Thoracic aorta (tissue), 2 donors: ENCODE results near the gene SPINK2. TPM values are rescaled to one million over a fixed set of nuclear protein-coding genes. Genes with fewer than 3 reads are reported as not detected.

Source experiments
- ATAC-seq: fragments of 150-250 bp; one replicate; pipeline ENCODE4 v1.8.0; 2017; ENCODE audit warnings: low read depth; ENCODE audit not compliant: insufficient number of reproducible peaks, low FRiP score
- DNase-seq: peaks from one replicate; pipeline ENCODE4 v3.0.0-alpha.2; 2020; ENCODE audit warnings: low spot score
- H3K27ac ChIP-seq, 2 donors: fragments of 200-600 bp; sonication (generic); 1 replicate in 1 of 2; 2 replicates in 1 of 2; pipeline ENCODE4 v1.5.1; 2016; ENCODE audit warnings: mild to moderate bottlenecking in 2 of 2, moderate library complexity in 2 of 2
- H3K27me3 ChIP-seq: fragments of 200-600 bp; sonication (generic); replicated peaks from 2 replicates; pipeline ENCODE4 v1.6.0; 2016; ENCODE audit warnings: mild to moderate bottlenecking; ENCODE audit not compliant: insufficient read depth
- H3K36me3 ChIP-seq: fragments of 200-600 bp; sonication (generic); one replicate; pipeline ENCODE4 v1.5.1; 2016
- H3K4me1 ChIP-seq, 2 donors: fragments of 200-600 bp; sonication (generic); 1 replicate in 1 of 2; 2 replicates in 1 of 2; pipeline versions ENCODE4 v1.5.1 to v1.6.0; 2016; ENCODE audit warnings: low read depth in 2 of 2, mild to moderate bottlenecking in 1 of 2; ENCODE audit not compliant: control insufficient read depth in 1 of 2
- H3K4me3 ChIP-seq: fragments of 200-600 bp; sonication (generic); 2 replicates; pipeline ENCODE4 v1.5.1; 2016; ENCODE audit warnings: mild to moderate bottlenecking
- H3K9me3 ChIP-seq: fragments of 200-600 bp; sonication (generic); 2 replicates; pipeline ENCODE4 v1.5.1; 2016
- CTCF ChIP-seq: fragments of 200-600 bp; sonication (generic); IDR thresholded peaks from one replicate; pipeline ENCODE4 v1.5.1; 2019; ENCODE audit warnings: antibody characterized with exemption
- total RNA-seq, 2 donors: library from RNA; depleted of rRNA; stranded (reverse); fragments of >200 nt; gene quantifications; one replicate each; pipeline versions ENCODE4 v1.1.0 to v1.2.3, GENCODE V29; 2016

Gene SPINK2
- total RNA-seq, 2 donors from 2014 or later = not detected

DNA sequence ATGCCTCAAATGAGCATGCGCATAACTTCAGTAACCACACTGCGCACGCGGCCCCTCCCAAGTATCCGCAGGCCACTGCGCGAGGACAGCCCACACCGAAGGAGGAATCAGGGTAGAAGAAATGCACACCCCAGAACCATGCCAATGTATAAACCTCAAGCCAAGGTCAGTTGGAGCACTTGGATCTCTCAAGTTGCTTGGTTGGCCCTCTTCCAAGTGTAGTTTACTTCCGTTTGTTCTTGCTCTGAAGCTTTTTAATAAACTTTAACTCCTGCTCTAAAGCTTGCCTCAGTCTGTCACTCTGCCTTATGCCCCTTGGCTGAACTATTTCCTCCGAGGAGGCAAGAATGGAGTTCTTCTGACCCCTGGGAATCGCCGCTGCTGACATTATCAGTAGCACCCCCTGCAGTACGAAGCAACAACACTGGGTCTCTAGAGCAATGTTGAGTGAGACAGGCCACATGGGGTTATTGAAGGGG lies 22.0 kb upstream of the SPINK2 start:
- no peak for DNase-seq
- Histone ChIP-seq H3K27me3 (no peaks in the 10 kb centered on the region), H3K9me3 (no peaks in the 10 kb centered on the region), H3K4me3 (no peak overlapping the region), H3K4me1 (no peaks in the 10 kb centered on the region), H3K36me3 (no peaks in the 10 kb centered on the region), H3K27ac (no peak overlapping the region)
- ATAC-seq = no peak
- no peak for TF ChIP-seq CTCF

- H3K27me3 ChIP-seq = no peaks in the 10 kb centered on the region
- H3K4me3 ChIP-seq = no peak overlapping the region
- ATAC-seq (no peak), DNase-seq (no peak)
- no peaks in the 10 kb centered on the region for H3K36me3 ChIP-seq
- H3K27ac ChIP-seq = no peak overlapping the region
- TF ChIP-seq CTCF = no peak
- no peaks in the 10 kb centered on the region for H3K4me1 ChIP-seq
- no peaks in the 10 kb centered on the region for H3K9me3 ChIP-seq
Observed at GRCh38 chr4:56840559-56840958, 19.1 kb upstream of the SPINK2 start.

DNA sequence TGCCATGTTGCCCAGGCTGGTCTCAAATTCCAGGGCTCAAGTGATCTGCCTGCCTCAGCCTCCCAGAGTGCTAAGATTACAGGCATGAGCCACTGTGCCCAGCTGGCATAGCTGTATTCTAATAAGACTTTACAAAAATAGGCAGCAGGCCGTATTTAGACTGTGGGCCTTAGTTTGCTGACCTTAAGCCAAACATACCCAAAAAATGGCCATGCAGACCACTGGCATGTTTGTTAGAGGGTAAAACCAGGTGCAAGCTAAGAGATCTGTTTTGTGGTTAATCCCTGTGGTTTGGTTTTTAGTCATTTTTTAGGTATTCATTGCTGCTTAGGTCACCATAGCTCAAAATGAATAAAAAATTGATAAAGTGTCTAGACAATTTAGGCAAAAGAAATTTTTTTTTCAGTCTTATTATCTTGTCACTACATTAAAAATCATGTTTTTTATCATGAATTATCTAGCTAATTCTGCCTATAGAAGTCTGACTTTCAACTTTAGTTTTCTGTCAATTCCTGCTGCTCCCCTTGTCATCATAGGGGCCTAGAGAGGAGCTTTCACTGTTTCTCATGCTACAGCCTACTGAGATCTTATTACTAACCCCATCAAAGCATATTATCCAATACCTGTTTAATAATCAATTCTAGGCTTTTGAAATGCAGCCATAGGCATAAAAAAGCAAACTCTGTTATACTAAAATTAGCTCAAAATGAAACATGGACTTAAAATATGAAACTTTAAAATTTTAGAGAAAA lies 7.5 kb upstream of the SPINK2 start:
- Histone ChIP-seq H3K4me1 (no peaks in the 10 kb centered on the region), H3K27ac (no peak overlapping the region), H3K9me3 (no peaks in the 10 kb centered on the region), H3K27me3 (no peaks in the 10 kb centered on the region), H3K4me3 (no peak overlapping the region), H3K36me3 (no peaks in the 10 kb centered on the region)
- DNase-seq (no peak), ATAC-seq (no peak)
- TF ChIP-seq CTCF = no peak

- no peak for TF ChIP-seq CTCF
- no peaks in the 10 kb centered on the region for H3K9me3 ChIP-seq
- ATAC-seq = no peak
- H3K4me1 ChIP-seq = no peaks in the 10 kb centered on the region
- no peaks in the 10 kb centered on the region for H3K27me3 ChIP-seq
- no peaks in the 10 kb centered on the region for H3K36me3 ChIP-seq
- H3K27ac ChIP-seq = no peak overlapping the region
- no peak overlapping the region for H3K4me3 ChIP-seq
- DNase-seq = no peak
Observed at GRCh38 chr4:56823933-56824600, 2.6 kb upstream of the SPINK2 start.

DNA sequence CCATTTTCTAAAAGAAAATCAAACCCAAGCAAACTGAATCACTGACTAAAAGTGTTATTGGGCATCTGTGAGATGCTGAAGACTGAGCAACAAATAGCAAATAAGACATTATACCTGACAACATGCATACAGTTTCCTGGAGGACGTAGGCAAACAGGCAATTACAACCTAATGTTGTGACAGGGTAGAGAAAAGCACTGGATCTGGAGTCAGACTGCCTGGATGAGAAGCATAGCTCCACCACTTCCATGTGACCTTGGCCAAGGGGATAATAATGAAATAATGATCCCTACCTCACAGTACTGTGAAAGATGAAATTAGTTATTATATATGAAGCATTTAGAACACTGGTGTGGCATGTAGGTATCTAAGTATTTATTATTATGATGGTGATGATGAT lies 2.7 kb downstream of the SPINK2 start:
- Histone ChIP-seq H3K36me3 (no peaks in the 10 kb centered on the region), H3K4me1 (no peaks in the 10 kb centered on the region), H3K4me3 (no peak overlapping the region), H3K27me3 (no peaks in the 10 kb centered on the region), H3K9me3 (no peaks in the 10 kb centered on the region), H3K27ac (no peak overlapping the region)
- TF ChIP-seq CTCF = no peak
- ATAC-seq = no peak
- DNase-seq = no peak
